ENCODE results near the gene PCGF2.
"Not testable (repeated sequence)": the region's sequence is repeated elsewhere in the genome, so short reads cannot be mapped to it uniquely, and the experiment has no call there.

The PCGF2 gene

GRCh38 chr17:38748149-38748891, at the start of gene PCGF2:
Gene PCGF2 (minus strand): TSS chr17:38748336. CDS start chr17:38740402, 7,934 bp downstream.
- peak; percentile 91 to 96 (median 93) for DNase-seq

GRCh38 chr17:38797828-38798227, 49.7 kb upstream of the PCGF2 start:
- no peak for DNase-seq

GRCh38 chr17:38797158-38797490, 49.0 kb upstream of the PCGF2 start:
- DNase-seq, result no peak

GRCh38 chr17:38796451-38797157, 48.5 kb upstream of the PCGF2 start:
- DNase-seq, result no peak

- DNase-seq, result peak in 1 of 3 experiments; percentile 4
Observed at GRCh38 chr17:38794221-38794620, 46.1 kb upstream of the PCGF2 start.

- no peak for DNase-seq
Observed at GRCh38 chr17:38791162-38791561, 43.0 kb upstream of the PCGF2 start.

- DNase-seq, result not testable (repeated sequence)
Observed at GRCh38 chr17:38790148-38790707, 42.1 kb upstream of the PCGF2 start.

GRCh38 chr17:38789185-38789584, 41.0 kb upstream of the PCGF2 start:
- DNase-seq, result peak in 1 of 3 experiments; percentile 60

GRCh38 chr17:38787999-38788398, 39.9 kb upstream of the PCGF2 start:
- DNase-seq, result not testable (repeated sequence)

GRCh38 chr17:38786372-38786771, 38.2 kb upstream of the PCGF2 start:
- DNase-seq, result no peak

- no peak for DNase-seq
Observed at GRCh38 chr17:38783227-38783626, 35.1 kb upstream of the PCGF2 start.

- no peak for DNase-seq
Observed at GRCh38 chr17:38779965-38780752, 32.0 kb upstream of the PCGF2 start.

- no peak for DNase-seq
Observed at GRCh38 chr17:38777641-38778250, 29.6 kb upstream of the PCGF2 start.

GRCh38 chr17:38773258-38773657, 25.1 kb upstream of the PCGF2 start:
- DNase-seq, result no peak

- no peak for DNase-seq
Observed at GRCh38 chr17:38768417-38768816, 20.3 kb upstream of the PCGF2 start.

GRCh38 chr17:38766341-38766740, 18.2 kb upstream of the PCGF2 start:
- no peak for DNase-seq

GRCh38 chr17:38762231-38762630, 14.1 kb upstream of the PCGF2 start:
- no peak for DNase-seq

- DNase-seq, result no peak
Observed at GRCh38 chr17:38761612-38762011, 13.5 kb upstream of the PCGF2 start.

GRCh38 chr17:38753071-38753506, 5.0 kb upstream of the PCGF2 start:
- DNase-seq, result no peak

GRCh38 chr17:38752308-38753070, 4.4 kb upstream of the PCGF2 start, which contains the start of gene PSMB3:
Gene PSMB3 (plus strand): TSS chr17:38752741. CDS start chr17:38752827, 86 bp downstream.
- peak; percentile 98 to 100 (median 99) for DNase-seq

GRCh38 chr17:38751808-38752307, 3.7 kb upstream of the PCGF2 start:
- peak; percentile 83 to 93 (median 85) for DNase-seq

Measured in NCI-H1417 (cell line).